Measurements from ENCODE around the gene USP40. TPM values are rescaled to one million over a fixed set of nuclear protein-coding genes. Genes with fewer than 3 reads are reported as not detected.
A peak's percentile ranks its signal among the peaks of the same experiment; 100 is the strongest.

USP40 gene
- polyA plus RNA-seq, 1 donor (not counting 4 experiments of a cell fraction or from before 2014, with no cell fraction given): 37.3 TPM

DNA sequence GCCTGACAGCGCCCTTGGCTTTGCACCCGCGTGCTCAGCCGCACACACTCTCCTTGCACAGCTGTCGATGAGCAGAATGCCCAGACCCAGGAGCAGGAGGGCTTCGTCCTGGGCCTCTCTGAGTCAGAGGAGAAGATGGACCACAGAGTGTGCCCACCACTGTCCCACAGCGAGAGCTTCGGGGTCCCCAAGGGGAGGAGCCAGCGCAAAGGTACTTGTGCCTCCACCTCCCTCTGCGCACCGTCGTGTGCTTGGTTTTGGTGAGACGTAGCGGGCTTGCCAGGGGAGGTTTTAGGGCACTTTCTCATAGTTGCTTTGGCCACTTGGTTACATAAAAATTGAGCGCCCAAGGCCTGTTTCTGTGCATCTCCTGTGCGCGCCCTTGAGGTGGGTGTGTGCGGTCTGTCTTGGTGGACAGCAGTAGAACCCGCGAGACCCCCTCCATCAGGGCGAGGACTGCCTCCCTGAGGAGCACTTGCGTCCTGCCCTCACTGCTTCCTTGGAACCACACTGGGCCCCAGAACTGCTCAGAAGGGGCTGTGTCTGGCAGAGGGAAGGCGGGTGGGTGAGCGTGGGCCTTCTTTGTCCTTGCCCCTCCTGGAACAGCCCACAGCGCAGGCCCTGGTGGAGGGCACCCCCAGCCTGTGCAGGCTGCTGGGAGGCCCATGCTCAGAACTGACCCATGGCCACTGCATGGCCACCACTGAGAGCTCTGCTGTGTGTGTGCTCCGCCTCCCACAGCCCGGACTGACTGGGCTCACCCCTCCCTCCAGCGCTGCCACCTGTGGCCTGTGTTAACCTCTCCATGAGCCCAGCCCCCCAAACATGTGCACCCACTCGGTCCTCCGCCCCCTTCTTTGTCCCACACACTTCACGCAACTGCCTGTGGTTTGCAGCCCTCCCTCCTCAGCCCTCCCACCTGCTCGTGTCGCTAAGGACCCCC lies 116.4 kb downstream of the USP40 start:
- Histone ChIP-seq H3K9me1 (ENCODE audit: control insufficient read depth, extremely low read depth, insufficient read depth, low read length) (no peaks in the 10 kb centered on the region), H3K4me1 (ENCODE audit: control insufficient read depth, extremely low read depth, insufficient read depth, low read length) (no peaks in the 10 kb centered on the region), H3K9me3 (ENCODE audit: control insufficient read depth, low read depth, low read length) (no peaks in the 10 kb centered on the region), H4K20me1 (ENCODE audit: control insufficient read depth, extremely low read depth, insufficient read depth, low read length) (no peaks in the 10 kb centered on the region), H3K27me3 (ENCODE audit: control insufficient read depth, extremely low read depth, insufficient read depth, low read length) (no peaks in the 10 kb centered on the region), H3K9ac (ENCODE audit: control insufficient read depth, extremely low read depth, insufficient read depth, low read length) (no peak overlapping the region), H3K36me3 (ENCODE audit: control insufficient read depth in 2 of 2, extremely low read depth in 1 of 2, insufficient read depth in 2 of 2, low read length in 2 of 2) (peaks cover 7 to 22% of the 10 kb centered on the region in 2 experiments), H3K4me3 (ENCODE audit: control insufficient read depth in 2 of 3, extremely low read depth in 1 of 3, insufficient read depth in 2 of 3, low read depth in 1 of 3, low read length in 3 of 3) (no peak overlapping the region), H3K79me2 (ENCODE audit: control insufficient read depth, insufficient read depth, low read length) (no peaks in the 10 kb centered on the region), H2AFZ (ENCODE audit: control insufficient read depth, low read length) (no peak overlapping the region), H3K4me2 (ENCODE audit: control insufficient read depth, extremely low read depth, insufficient read depth, low read depth, low read length) (no peak overlapping the region), H3K27ac (ENCODE audit: control insufficient read depth, insufficient read depth, low read length) (no peak overlapping the region)
- no peak for FAIRE-seq
- DNase-seq (ENCODE audit: low read depth, low spot score): no peak
- TF ChIP-seq EZH2 (IDR thresholded peaks at IDR 0.05; ENCODE audit: low read length): no peak
- TF ChIP-seq, protein P1, sequence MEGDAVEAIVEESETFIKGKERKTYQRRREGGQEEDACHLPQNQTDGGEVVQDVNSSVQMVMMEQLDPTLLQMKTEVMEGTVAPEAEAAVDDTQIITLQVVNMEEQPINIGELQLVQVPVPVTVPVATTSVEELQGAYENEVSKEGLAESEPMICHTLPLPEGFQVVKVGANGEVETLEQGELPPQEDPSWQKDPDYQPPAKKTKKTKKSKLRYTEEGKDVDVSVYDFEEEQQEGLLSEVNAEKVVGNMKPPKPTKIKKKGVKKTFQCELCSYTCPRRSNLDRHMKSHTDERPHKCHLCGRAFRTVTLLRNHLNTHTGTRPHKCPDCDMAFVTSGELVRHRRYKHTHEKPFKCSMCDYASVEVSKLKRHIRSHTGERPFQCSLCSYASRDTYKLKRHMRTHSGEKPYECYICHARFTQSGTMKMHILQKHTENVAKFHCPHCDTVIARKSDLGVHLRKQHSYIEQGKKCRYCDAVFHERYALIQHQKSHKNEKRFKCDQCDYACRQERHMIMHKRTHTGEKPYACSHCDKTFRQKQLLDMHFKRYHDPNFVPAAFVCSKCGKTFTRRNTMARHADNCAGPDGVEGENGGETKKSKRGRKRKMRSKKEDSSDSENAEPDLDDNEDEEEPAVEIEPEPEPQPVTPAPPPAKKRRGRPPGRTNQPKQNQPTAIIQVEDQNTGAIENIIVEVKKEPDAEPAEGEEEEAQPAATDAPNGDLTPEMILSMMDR (optimal IDR thresholded peaks at IDR 0.05 in 1 of 3, IDR thresholded peaks at IDR 0.05 in 1 of 3, conservative IDR thresholded peaks at IDR 0.05 in 1 of 3; ENCODE audit: extremely low read depth in 1 of 3, insufficient read depth in 2 of 3, low read length in 3 of 3): no peak
- dilution Hi-C loops (cut with MboI; ENCODE audit: extremely low pct_ligation_motif_present, low sequenced_read_pairs): no loop called here

DNA sequence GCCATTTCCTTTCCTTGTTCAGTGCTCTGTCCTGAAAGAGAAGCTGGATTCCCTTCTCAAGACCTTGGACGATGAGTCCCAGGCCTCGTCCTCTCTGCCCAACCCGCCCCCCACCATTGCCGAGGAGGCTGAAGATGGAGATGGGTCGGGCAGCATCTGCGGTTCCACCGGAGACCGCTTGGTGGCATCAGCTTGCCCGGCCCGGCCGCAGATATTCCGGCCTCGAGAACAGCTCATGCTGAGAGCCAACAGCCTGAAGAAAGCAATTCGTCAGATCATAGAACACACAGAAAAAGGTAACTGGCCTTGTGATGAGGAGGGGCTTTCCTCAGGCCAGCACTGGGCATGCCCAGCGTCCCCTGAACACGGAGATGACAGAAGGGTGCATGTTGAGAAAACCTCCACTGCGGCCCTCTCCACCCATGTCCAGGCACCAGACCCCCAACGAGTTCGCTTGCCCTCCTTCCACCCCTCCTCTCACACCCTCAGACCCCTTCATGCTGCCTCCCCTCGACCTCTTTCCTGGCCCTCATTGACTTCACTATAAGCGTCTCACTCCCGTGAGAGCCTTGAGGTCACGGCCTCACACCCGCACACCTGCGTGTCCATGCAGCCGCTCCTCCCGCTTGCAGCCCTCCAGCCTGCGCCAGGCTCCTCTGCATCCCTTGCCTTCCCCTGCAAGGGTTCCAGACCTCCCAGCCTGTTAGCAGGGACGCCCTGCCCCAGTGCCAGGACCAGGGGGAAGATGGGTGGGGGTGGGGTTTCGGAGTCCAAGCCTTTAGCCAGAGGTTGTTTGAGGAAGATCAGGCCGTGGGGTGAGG lies 117.3 kb downstream of the USP40 start:
- Histone ChIP-seq H3K9ac (ENCODE audit: control insufficient read depth, extremely low read depth, insufficient read depth, low read length) (no peak overlapping the region), H3K79me2 (ENCODE audit: control insufficient read depth, insufficient read depth, low read length) (no peaks in the 10 kb centered on the region), H2AFZ (ENCODE audit: control insufficient read depth, low read length) (no peak overlapping the region), H3K27ac (ENCODE audit: control insufficient read depth, insufficient read depth, low read length) (no peak overlapping the region), H3K9me1 (ENCODE audit: control insufficient read depth, extremely low read depth, insufficient read depth, low read length) (no peaks in the 10 kb centered on the region), H4K20me1 (ENCODE audit: control insufficient read depth, extremely low read depth, insufficient read depth, low read length) (no peaks in the 10 kb centered on the region), H3K9me3 (ENCODE audit: control insufficient read depth, low read depth, low read length) (no peaks in the 10 kb centered on the region), H3K27me3 (ENCODE audit: control insufficient read depth, extremely low read depth, insufficient read depth, low read length) (no peaks in the 10 kb centered on the region), H3K4me3 (ENCODE audit: control insufficient read depth in 2 of 3, extremely low read depth in 1 of 3, insufficient read depth in 2 of 3, low read depth in 1 of 3, low read length in 3 of 3) (no peak overlapping the region), H3K4me1 (ENCODE audit: control insufficient read depth, extremely low read depth, insufficient read depth, low read length) (no peaks in the 10 kb centered on the region), H3K4me2 (ENCODE audit: control insufficient read depth, extremely low read depth, insufficient read depth, low read depth, low read length) (no peak overlapping the region), H3K36me3 (ENCODE audit: control insufficient read depth in 2 of 2, extremely low read depth in 1 of 2, insufficient read depth in 2 of 2, low read length in 2 of 2) (peaks cover 4 to 22% of the 10 kb centered on the region in 2 experiments)
- DNase-seq (ENCODE audit: low read depth, low spot score) (no peak), FAIRE-seq (no peak)
- dilution Hi-C loops (cut with MboI; ENCODE audit: extremely low pct_ligation_motif_present, low sequenced_read_pairs): no loop called here
- no peak for TF ChIP-seq EZH2 (IDR thresholded peaks at IDR 0.05; ENCODE audit: low read length)
- TF ChIP-seq, protein P1 (optimal IDR thresholded peaks at IDR 0.05 in 1 of 3, IDR thresholded peaks at IDR 0.05 in 1 of 3, conservative IDR thresholded peaks at IDR 0.05 in 1 of 3; ENCODE audit: extremely low read depth in 1 of 3, insufficient read depth in 2 of 3, low read length in 3 of 3): peak; percentile 45 to 77 (median 64)

Data from keratinocyte (primary cell).